Mesothelial cell of epicardium (in vitro differentiated cells): ENCODE measurements around the gene LKAAEAR1. TPM values are rescaled to one million over a fixed set of nuclear protein-coding genes. Genes with fewer than 3 reads are reported as not detected.

Experiments used
- DNase-seq, 2 experiments: peaks; one replicate each; pipeline ENCODE4 v3.0.0; 2021; ENCODE audit warnings: low spot score in 2 of 2; ENCODE audit not compliant: unreplicated experiment in 2 of 2
- H3K27ac Mint-ChIP-seq: 2 replicates; pipeline ENCODE4 v1.8.0; 2021; ENCODE audit warnings: mixed read lengths
- H3K27me3 Mint-ChIP-seq: 2 replicates; pipeline ENCODE4 v1.8.0; 2021; ENCODE audit warnings: low read depth, mixed read lengths
- H3K36me3 Mint-ChIP-seq: 2 replicates; pipeline ENCODE4 v1.8.0; 2021; ENCODE audit warnings: mixed read lengths
- H3K4me1 Mint-ChIP-seq: 2 replicates; pipeline ENCODE4 v1.8.0; 2021; ENCODE audit warnings: mixed read lengths
- H3K4me3 Mint-ChIP-seq: 2 replicates; pipeline ENCODE4 v1.8.0; 2021; ENCODE audit warnings: mild to moderate bottlenecking, moderate library complexity, mixed read lengths
- H3K9me3 Mint-ChIP-seq: 2 replicates; pipeline ENCODE4 v1.8.0; 2021; ENCODE audit warnings: mixed read lengths
- total RNA-seq: library from RNA; stranded (reverse); gene quantifications from 3 replicates; pipeline ENCODE4 v1.2.1, GENCODE V29; 2021
- TF ChIP-seq, protein P1 (sequence below): fragments of 200-600 bp; sonication (generic); IDR thresholded peaks from one replicate; pipeline ENCODE4 v1.5.0; 2021; ENCODE audit warnings: antibody characterized with exemption; ENCODE audit not compliant: unreplicated experiment

LKAAEAR1 gene
- total RNA-seq, 1 donor from 2014 or later: not detected

- TF ChIP-seq, protein P1, sequence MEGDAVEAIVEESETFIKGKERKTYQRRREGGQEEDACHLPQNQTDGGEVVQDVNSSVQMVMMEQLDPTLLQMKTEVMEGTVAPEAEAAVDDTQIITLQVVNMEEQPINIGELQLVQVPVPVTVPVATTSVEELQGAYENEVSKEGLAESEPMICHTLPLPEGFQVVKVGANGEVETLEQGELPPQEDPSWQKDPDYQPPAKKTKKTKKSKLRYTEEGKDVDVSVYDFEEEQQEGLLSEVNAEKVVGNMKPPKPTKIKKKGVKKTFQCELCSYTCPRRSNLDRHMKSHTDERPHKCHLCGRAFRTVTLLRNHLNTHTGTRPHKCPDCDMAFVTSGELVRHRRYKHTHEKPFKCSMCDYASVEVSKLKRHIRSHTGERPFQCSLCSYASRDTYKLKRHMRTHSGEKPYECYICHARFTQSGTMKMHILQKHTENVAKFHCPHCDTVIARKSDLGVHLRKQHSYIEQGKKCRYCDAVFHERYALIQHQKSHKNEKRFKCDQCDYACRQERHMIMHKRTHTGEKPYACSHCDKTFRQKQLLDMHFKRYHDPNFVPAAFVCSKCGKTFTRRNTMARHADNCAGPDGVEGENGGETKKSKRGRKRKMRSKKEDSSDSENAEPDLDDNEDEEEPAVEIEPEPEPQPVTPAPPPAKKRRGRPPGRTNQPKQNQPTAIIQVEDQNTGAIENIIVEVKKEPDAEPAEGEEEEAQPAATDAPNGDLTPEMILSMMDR: no peak
- H3K36me3 Mint-ChIP-seq: no peaks in the 10 kb centered on the region
- H3K27ac Mint-ChIP-seq: no peak overlapping the region
- no peak overlapping the region for H3K4me3 Mint-ChIP-seq
- H3K9me3 Mint-ChIP-seq: no peaks in the 10 kb centered on the region
- peaks cover 15% of the 10 kb centered on the region for H3K4me1 Mint-ChIP-seq
- no peaks in the 10 kb centered on the region for H3K27me3 Mint-ChIP-seq
- no peak for DNase-seq
Measured at GRCh38 chr20:64068386-64069208, 15.6 kb downstream of the LKAAEAR1 start.

DNA sequence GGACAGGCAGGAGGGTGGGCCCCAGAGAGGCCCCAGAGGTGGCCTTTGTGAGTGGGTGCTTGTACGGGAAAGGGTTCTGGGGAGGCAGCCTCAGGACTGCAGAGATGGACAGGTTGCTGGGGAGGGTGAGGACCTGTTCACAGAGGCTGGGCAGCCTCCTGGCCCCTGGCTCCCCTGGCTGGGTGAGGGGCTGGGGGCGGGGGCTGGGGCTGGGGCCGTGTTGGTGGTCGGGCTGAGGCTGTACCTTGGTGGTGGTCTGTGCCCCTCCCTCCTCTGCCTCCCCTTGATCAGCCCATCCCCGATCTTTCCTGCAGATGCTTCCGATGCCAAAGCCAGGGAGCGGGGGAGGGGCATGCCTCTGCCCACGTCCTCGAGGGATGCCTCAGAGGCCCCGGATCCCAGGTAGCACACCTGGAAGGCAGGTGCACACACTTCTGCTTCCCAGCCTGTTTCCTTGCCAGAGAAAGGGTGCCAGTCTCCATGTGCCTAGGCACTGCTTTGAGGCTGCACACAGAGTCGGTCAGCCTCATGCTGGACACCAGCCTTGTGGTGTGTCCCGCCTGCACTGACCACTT, 16.4 kb downstream of the LKAAEAR1 start:
- peaks cover 16% of the 10 kb centered on the region for H3K4me1 Mint-ChIP-seq
- no peak overlapping the region for H3K4me3 Mint-ChIP-seq
- no peak overlapping the region for H3K27ac Mint-ChIP-seq
- H3K36me3 Mint-ChIP-seq: no peaks in the 10 kb centered on the region
- TF ChIP-seq, protein P1: no peak
- DNase-seq: no peak
- no peaks in the 10 kb centered on the region for H3K9me3 Mint-ChIP-seq
- H3K27me3 Mint-ChIP-seq: no peaks in the 10 kb centered on the region

DNA sequence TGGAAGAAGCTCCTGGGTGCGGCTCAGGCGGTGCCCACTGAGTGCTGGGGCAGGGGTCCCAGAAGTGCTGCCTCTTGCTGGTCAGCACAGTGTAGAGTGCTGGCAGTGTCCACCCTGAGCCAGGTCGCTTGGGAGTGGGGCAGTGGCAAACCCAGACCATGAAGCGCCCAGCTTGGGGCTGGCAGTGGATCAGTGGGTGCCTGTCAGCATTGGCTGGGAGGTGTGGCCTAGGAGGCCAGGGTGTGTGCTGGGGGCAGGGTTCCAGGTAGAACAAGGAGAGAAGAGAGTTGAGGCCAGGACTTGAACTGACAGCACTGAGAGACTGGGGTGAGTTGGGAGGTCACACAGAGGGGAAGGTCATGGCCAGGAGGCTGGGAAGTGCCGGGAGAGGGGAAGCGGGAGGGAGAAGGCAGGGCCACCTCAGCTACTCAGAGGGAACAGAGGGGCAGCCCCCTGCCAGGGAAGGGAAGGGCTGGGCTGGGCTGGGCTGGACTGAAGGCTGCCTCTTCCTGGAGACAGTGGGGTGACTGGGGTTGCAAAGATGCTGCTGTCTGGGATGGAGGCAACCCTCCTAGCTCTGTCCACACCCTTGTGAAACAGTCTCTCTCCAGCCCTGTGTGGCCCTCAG, 17.1 kb downstream of the LKAAEAR1 start:
- DNase-seq: no peak
- no peak overlapping the region for H3K4me3 Mint-ChIP-seq
- H3K36me3 Mint-ChIP-seq: no peaks in the 10 kb centered on the region
- TF ChIP-seq, protein P1: no peak
- H3K27me3 Mint-ChIP-seq: no peaks in the 10 kb centered on the region
- no peak overlapping the region for H3K27ac Mint-ChIP-seq
- peaks cover 20% of the 10 kb centered on the region for H3K4me1 Mint-ChIP-seq
- H3K9me3 Mint-ChIP-seq: no peaks in the 10 kb centered on the region

DNA sequence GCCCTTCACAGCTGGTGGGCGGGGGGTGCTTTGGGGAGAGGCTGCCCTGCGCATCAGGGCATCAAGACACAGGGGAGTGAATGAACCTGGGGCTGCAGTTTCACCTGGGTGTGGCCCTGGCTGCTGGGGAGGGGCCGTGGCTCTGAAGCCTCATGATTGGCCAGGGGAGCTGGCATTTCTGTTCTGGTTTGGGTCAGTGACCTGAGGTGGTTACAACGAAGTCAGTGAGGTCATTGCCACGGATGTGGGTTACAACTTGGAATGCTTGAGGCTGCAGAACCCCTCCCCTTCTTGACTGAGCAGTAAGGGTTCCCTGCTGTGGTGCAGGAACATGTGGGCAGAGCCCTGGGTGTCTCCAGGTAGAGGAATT, 18.2 kb downstream of the LKAAEAR1 start:
- H3K4me1 Mint-ChIP-seq: peaks cover 23% of the 10 kb centered on the region
- no peak for DNase-seq
- TF ChIP-seq, protein P1: no peak
- H3K9me3 Mint-ChIP-seq: no peaks in the 10 kb centered on the region
- H3K4me3 Mint-ChIP-seq: no peak overlapping the region
- no peak overlapping the region for H3K27ac Mint-ChIP-seq
- H3K27me3 Mint-ChIP-seq: no peaks in the 10 kb centered on the region
- H3K36me3 Mint-ChIP-seq: no peaks in the 10 kb centered on the region

DNA sequence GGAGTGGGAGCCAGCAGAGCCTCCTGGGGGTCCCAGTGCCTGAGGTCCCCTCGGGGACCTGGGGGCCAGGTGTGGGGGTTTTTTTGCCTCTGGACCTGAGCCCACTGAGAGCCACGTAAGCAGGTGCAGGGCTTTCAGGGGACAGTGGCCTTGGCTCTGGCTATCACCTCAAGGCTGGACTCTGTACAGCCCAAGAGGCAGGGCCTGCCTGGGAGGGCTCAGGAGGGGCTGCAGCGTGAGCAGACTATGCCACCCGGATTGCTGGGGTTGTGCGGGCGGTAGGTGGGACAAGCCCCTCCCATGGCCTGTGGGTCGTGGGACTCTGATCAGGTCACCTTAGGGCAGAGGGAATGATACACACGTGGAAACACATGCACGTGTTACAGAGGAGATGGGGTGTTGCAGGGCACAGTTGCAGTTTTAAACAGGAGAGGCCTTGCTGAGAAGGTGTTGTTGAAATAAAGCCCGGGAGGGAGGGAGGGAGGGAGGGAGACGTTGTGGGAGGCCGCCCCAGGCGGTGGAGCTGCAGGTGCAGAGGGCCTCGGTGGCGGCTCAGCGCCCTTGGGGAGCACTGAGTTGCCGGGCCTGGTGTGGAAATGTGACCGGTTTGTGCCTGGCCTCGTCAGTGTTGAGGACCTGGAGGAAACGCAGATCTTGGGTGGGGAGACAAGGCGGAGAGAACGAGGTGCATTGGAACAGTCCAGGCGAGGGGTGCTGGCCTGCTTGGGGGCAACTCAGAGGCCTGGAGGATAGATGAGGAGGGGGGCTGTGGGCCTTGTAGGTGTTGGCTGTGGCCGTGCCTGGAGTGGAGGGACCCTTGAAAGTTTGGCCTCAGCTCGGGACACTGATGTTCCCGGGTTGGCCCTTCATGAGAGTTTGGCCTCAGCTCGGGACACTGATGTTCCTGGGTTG, 18.9 kb downstream of the LKAAEAR1 start:
- no peaks in the 10 kb centered on the region for H3K9me3 Mint-ChIP-seq
- no peak overlapping the region for H3K27ac Mint-ChIP-seq
- peaks cover 23% of the 10 kb centered on the region for H3K4me1 Mint-ChIP-seq
- TF ChIP-seq, protein P1: no peak
- H3K36me3 Mint-ChIP-seq: no peaks in the 10 kb centered on the region
- no peak for DNase-seq
- H3K27me3 Mint-ChIP-seq: no peaks in the 10 kb centered on the region
- H3K4me3 Mint-ChIP-seq: no peak overlapping the region
